GOT3 (cell line): Measurements from ENCODE around the gene CHRNE.
"Not testable (repeated sequence)": the region's sequence is repeated elsewhere in the genome, so short reads cannot be mapped to it uniquely, and the experiment has no call there.

Source experiments
- DNase-seq: peaks from one replicate; lab custom pipeline; 2025; ENCODE audit warnings: mixed read lengths; lab: John Stamatoyannopoulos, UW

The CHRNE gene

GRCh38 chr17:4906642-4907041, 3.7 kb upstream of the CHRNE start:
- DNase-seq, result not testable (repeated sequence)

GRCh38 chr17:4902540-4902939, 358 bp downstream of the CHRNE start:
- no peak for DNase-seq

GRCh38 chr17:4901648-4902344, 1.1 kb downstream of the CHRNE start:
- DNase-seq, result no peak

GRCh38 chr17:4901108-4901647, 1.7 kb downstream of the CHRNE start:
- no peak for DNase-seq

GRCh38 chr17:4900231-4901107, 2.4 kb downstream of the CHRNE start:
- DNase-seq, result no peak

GRCh38 chr17:4899341-4900230, 3.3 kb downstream of the CHRNE start, which contains the start of gene C17orf107:
Gene C17orf107, plus strand, starts transcription at chr17:4899536. Its CDS starts 227 bp downstream, at chr17:4899763.
- peak; percentile 23 for DNase-seq

GRCh38 chr17:4898927-4899326, 4.0 kb downstream of the CHRNE start:
- no peak for DNase-seq

GRCh38 chr17:4898351-4898750, 4.5 kb downstream of the CHRNE start:
- DNase-seq, result no peak

GRCh38 chr17:4897785-4898184, 5.1 kb downstream of the CHRNE start:
- DNase-seq, result no peak

GRCh38 chr17:4897198-4897687, 5.7 kb downstream of the CHRNE start:
- no peak for DNase-seq

- DNase-seq, result no peak
Observed at GRCh38 chr17:4896332-4897197, 6.3 kb downstream of the CHRNE start.

- no peak for DNase-seq
Observed at GRCh38 chr17:4895657-4896331, 7.1 kb downstream of the CHRNE start.

GRCh38 chr17:4895121-4895520, 7.8 kb downstream of the CHRNE start:
- no peak for DNase-seq

- DNase-seq, result no peak
Observed at GRCh38 chr17:4893721-4894560, 9.0 kb downstream of the CHRNE start.

GRCh38 chr17:4893272-4893671, 9.6 kb downstream of the CHRNE start:
- DNase-seq, result no peak

GRCh38 chr17:4892499-4893221, 10.2 kb downstream of the CHRNE start:
- no peak for DNase-seq

- DNase-seq, result no peak
Observed at GRCh38 chr17:4891411-4892410, 11.2 kb downstream of the CHRNE start.
